Natural killer cell (primary cell): ENCODE results near the gene SNX5. TPM values are rescaled to one million over a fixed set of nuclear protein-coding genes. Genes with fewer than 3 reads are reported as not detected.

Experiments used
- ATAC-seq, 3 donors: fragments of 150-1000 bp in 2 of 3; fragments of 200-7000 bp in 1 of 3; cut with Tn5 transposase; 1 replicate in 1 of 3; 2 replicates in 2 of 3; pipeline ENCODE4 v1.10.0; 2021; ENCODE audit warnings: mild to moderate bottlenecking in 2 of 3, moderate library complexity in 2 of 3
- DNase-seq, 2 donors: peaks; one replicate each; pipeline versions ENCODE4 v3.0.0 to v3.0.0-alpha.2; 2013 to 2021; ENCODE audit warnings: mixed read lengths in 1 of 2
- H3K27ac ChIP-seq: one replicate; pipeline ENCODE4 v1.5.1; 2013; ENCODE audit warnings: mild to moderate bottlenecking, low read length
- H3K27me3 ChIP-seq: one replicate; pipeline ENCODE4 v1.6.1; 2013; ENCODE audit warnings: low read length; ENCODE audit not compliant: control insufficient read depth, insufficient read depth
- H3K36me3 ChIP-seq: one replicate; pipeline ENCODE4 v1.6.1; 2013; ENCODE audit warnings: low read length; ENCODE audit not compliant: control insufficient read depth, insufficient read depth
- H3K4me1 ChIP-seq: one replicate; pipeline ENCODE4 v1.6.1; 2013; ENCODE audit warnings: low read length; ENCODE audit not compliant: control insufficient read depth, insufficient read depth
- H3K4me3 ChIP-seq: one replicate; pipeline ENCODE4 v1.5.1; 2013; ENCODE audit warnings: low read length
- H3K9me3 ChIP-seq: one replicate; pipeline ENCODE4 v1.6.1; 2013; ENCODE audit warnings: low read length; ENCODE audit not compliant: control insufficient read depth, insufficient read depth
- H3K27ac Mint-ChIP-seq, 2 donors: one replicate each; pipeline ENCODE4 v1.8.0; 2022; ENCODE audit warnings: mild to moderate bottlenecking in 2 of 2, mixed read lengths in 2 of 2, moderate library complexity in 1 of 2
- H3K27me3 Mint-ChIP-seq, 2 donors: one replicate each; pipeline ENCODE4 v1.8.0; 2022; ENCODE audit warnings: low read depth in 2 of 2, mixed read lengths in 2 of 2
- H3K36me3 Mint-ChIP-seq: one replicate; pipeline ENCODE4 v1.8.0; 2022; ENCODE audit warnings: mixed read lengths
- H3K4me1 Mint-ChIP-seq, 2 donors: one replicate each; pipeline ENCODE4 v1.8.0; 2022; ENCODE audit warnings: mixed read lengths in 2 of 2
- H3K4me3 Mint-ChIP-seq: one replicate; pipeline ENCODE4 v1.8.0; 2022; ENCODE audit warnings: mild to moderate bottlenecking, moderate library complexity, mixed read lengths
- H3K9me3 Mint-ChIP-seq, 2 donors: one replicate each; pipeline ENCODE4 v1.8.0; 2022; ENCODE audit warnings: mixed read lengths in 2 of 2
- CTCF ChIP-seq: fragments of 200-600 bp; IDR thresholded peaks from one replicate; pipeline ENCODE4 v1.8.0; 2022; ENCODE audit warnings: antibody characterized with exemption
- WGBS: methylation state at CpG from one replicate; pipeline ENCODE4 v1.1.7; 2013; ENCODE audit warnings: missing lambda C conversion rate; ENCODE audit not compliant: insufficient coverage; 5-methylcytosine and 5-hydroxymethylcytosine counted together
- intact Hi-C: fragments of 100-400 bp; cut with micrococcal nuclease; formaldehyde crosslinking; loops from one replicate; pipeline ENCODE4 v1.14.2; 2022
- total RNA-seq, 4 donors: library from RNA; stranded (reverse); fragments of 120-200 nt in 1 of 4; gene quantifications; one replicate each; pipeline versions ENCODE4 v1.2.3 to v1.2.4, GENCODE V29; 2013 to 2022

Gene SNX5
- total RNA-seq, 3 donors from 2014 or later (not counting 1 experiment from before 2014, with no cell fraction given): 62.3 to 85.4 (median 72.1) TPM

- intact Hi-C loops: no loop called here
- H3K9me3 ChIP-seq: no peaks in the 10 kb centered on the region
- no peak overlapping the region for H3K27ac ChIP-seq
- H3K4me1 Mint-ChIP-seq: peaks cover 5 to 13% of the 10 kb centered on the region in 2 donors
- H3K4me3 Mint-ChIP-seq: no peak overlapping the region
- no peaks in the 10 kb centered on the region for H3K27me3 Mint-ChIP-seq
- no peak overlapping the region for H3K4me3 ChIP-seq
- peaks cover 23% of the 10 kb centered on the region for H3K36me3 Mint-ChIP-seq
- peak overlapping the region; percentile 54 to 76 for H3K27ac Mint-ChIP-seq
- H3K27me3 ChIP-seq: no peaks in the 10 kb centered on the region
- WGBS: 97% methylated on average over 9 of the region's 10 CpGs
- DNase-seq (no peak), ATAC-seq (no peak)
- peaks cover 44% of the 10 kb centered on the region for H3K36me3 ChIP-seq
- H3K9me3 Mint-ChIP-seq: no peaks in the 10 kb centered on the region
- H3K4me1 ChIP-seq: peaks cover 17% of the 10 kb centered on the region
- TF ChIP-seq CTCF: no peak
These were observed 27.3 kb downstream of the SNX5 start for GRCh38 chr20:17941087-17941825.

GRCh38 chr20:17940224-17940971, 28.2 kb downstream of the SNX5 start:
- Histone ChIP-seq H3K27me3 (no peaks in the 10 kb centered on the region), H3K4me1 (peaks cover 17% of the 10 kb centered on the region), H3K36me3 (peaks cover 35% of the 10 kb centered on the region), H3K27ac (no peak overlapping the region), H3K9me3 (no peaks in the 10 kb centered on the region), H3K4me3 (no peak overlapping the region)
- H3K9me3 Mint-ChIP-seq: no peaks in the 10 kb centered on the region
- TF ChIP-seq CTCF: no peak
- DNase-seq (no peak), ATAC-seq (no peak)
- H3K27ac Mint-ChIP-seq: peak overlapping the region; percentile 54 to 76
- intact Hi-C loops: no loop called here
- 89% methylated on average over 6 of the region's 6 CpGs for whole genome bisulfite sequencing
- H3K27me3 Mint-ChIP-seq: no peaks in the 10 kb centered on the region
- H3K4me3 Mint-ChIP-seq: no peak overlapping the region
- H3K4me1 Mint-ChIP-seq: peaks cover 5 to 11% of the 10 kb centered on the region in 2 donors
- H3K36me3 Mint-ChIP-seq: peaks cover 21% of the 10 kb centered on the region

- intact Hi-C loops: loop anchor here (1.0 to 2.0 kb wide), 3 partner anchors 29 to 434 kb away; partner anchors contain the start of genes MGME1 and SNX5
- TF ChIP-seq CTCF: no peak
- H3K27ac Mint-ChIP-seq: peak overlapping the region in 1 of 2 donors; percentile 76
- H3K9me3 ChIP-seq: no peaks in the 10 kb centered on the region
- H3K27ac ChIP-seq: peak overlapping the region; percentile 6
- no peaks in the 10 kb centered on the region for H3K9me3 Mint-ChIP-seq
- H3K4me3 Mint-ChIP-seq: no peak overlapping the region
- peaks cover 5 to 11% of the 10 kb centered on the region in 2 donors for H3K4me1 Mint-ChIP-seq
- H3K27me3 ChIP-seq: no peaks in the 10 kb centered on the region
- H3K27me3 Mint-ChIP-seq: no peaks in the 10 kb centered on the region
- WGBS: 67% methylated on average over 7 of the region's 7 CpGs
- peaks cover 15% of the 10 kb centered on the region for H3K36me3 Mint-ChIP-seq
- DNase-seq (no peak), ATAC-seq (no peak)
- peaks cover 17% of the 10 kb centered on the region for H3K4me1 ChIP-seq
- no peak overlapping the region for H3K4me3 ChIP-seq
- peaks cover 28% of the 10 kb centered on the region for H3K36me3 ChIP-seq
These were observed 28.9 kb downstream of the SNX5 start for GRCh38 chr20:17939622-17940223.
